ENCODE measurements around the gene KLHL29.

- TF ChIP-seq EZH2phosphoT487 (IDR thresholded peaks at IDR 0.05; ENCODE audit: insufficient read depth, low read depth) (no peak), EZH2 (IDR thresholded peaks at IDR 0.05; ENCODE audit: insufficient read depth, poor library complexity, severe bottlenecking) (no peak)
Measured at GRCh38 chr2:23497536-23497935, 112.6 kb downstream of the KLHL29 start.

Data from GM23248 (cell line).